Right ventricle myocardium inferior (tissue), 1 donor: Measurements from ENCODE around the gene SFSWAP. TPM values are rescaled to one million over a fixed set of nuclear protein-coding genes. Genes with fewer than 3 reads are reported as not detected.
A peak's percentile ranks its signal among the peaks of the same experiment; 100 is the strongest.

Experiments used
- ATAC-seq: fragments of 200-7000 bp; cut with Tn5 transposase; one replicate; pipeline ENCODE4 v1.9.1; 2020; ENCODE audit warnings: mild to moderate bottlenecking, moderate library complexity
- DNase-seq: peaks from one replicate; pipeline ENCODE4 v3.0.0; 2021; ENCODE audit errors: missing footprints
- intact Hi-C: fragments of 100-400 bp; cut with DNase I; formaldehyde crosslinking; loops from one replicate; pipeline ENCODE4 v1.11.0; 2022
- total RNA-seq: library from RNA; stranded (reverse); fragmentation: NEBNext Ultra II Directional; extraction: Animal tissue kit (Norgen Biotek cat#: 25700); gene quantifications from one replicate; pipeline ENCODE4 v1.2.1, GENCODE V29; 2021
- donor health status: DM: no; HTN: yes; CAD: no; lungs with severe emphysema.

SFSWAP gene
- total RNA-seq, 1 donor from 2014 or later = 19.4 TPM

GRCh38 chr12:131834798-131835615 lies 124.1 kb downstream of the SFSWAP start:
- DNase-seq = peak; percentile 57
- intact Hi-C loops = loop anchor here (5.0 to 10.0 kb wide), 2 partner anchors 120 to 167 kb away; no protein-coding TSS in a partner anchor
- ATAC-seq = no peak

- peak; percentile 4 for DNase-seq
- no peak for ATAC-seq
- intact Hi-C loops = loop anchor here (5.0 to 10.0 kb wide), 2 partner anchors 119 to 167 kb away; no protein-coding TSS in a partner anchor
Observed at GRCh38 chr12:131835616-131836171, 124.8 kb downstream of the SFSWAP start.

- DNase-seq = peak; percentile 45
- no peak for ATAC-seq
- intact Hi-C loops = loop anchor here (5.0 to 10.0 kb wide), 2 partner anchors 119 to 166 kb away; no protein-coding TSS in a partner anchor
Observed at GRCh38 chr12:131836193-131836592, 125.3 kb downstream of the SFSWAP start.

- no peak for ATAC-seq
- peak; percentile 42 for DNase-seq
- intact Hi-C loops = loop anchor here (5.0 to 10.0 kb wide), 2 partner anchors 118 to 165 kb away; no protein-coding TSS in a partner anchor
Observed at GRCh38 chr12:131836714-131837397, 126.0 kb downstream of the SFSWAP start.

GRCh38 chr12:131840643-131841416 lies 129.9 kb downstream of the SFSWAP start:
- ATAC-seq = no peak
- DNase-seq = no peak
- intact Hi-C loops = no loop called here

GRCh38 chr12:131841547-131841946 lies 130.7 kb downstream of the SFSWAP start:
- ATAC-seq = no peak
- intact Hi-C loops = no loop called here
- DNase-seq = no peak

- DNase-seq (no peak), ATAC-seq (no peak)
- intact Hi-C loops = no loop called here
Observed at GRCh38 chr12:131842169-131842568, 131.3 kb downstream of the SFSWAP start.

GRCh38 chr12:131843527-131843926 lies 132.6 kb downstream of the SFSWAP start:
- ATAC-seq = no peak
- intact Hi-C loops = no loop called here
- DNase-seq = no peak

- intact Hi-C loops = no loop called here
- no peak for ATAC-seq
- no peak for DNase-seq
Observed at GRCh38 chr12:131844140-131844539, 133.2 kb downstream of the SFSWAP start.

GRCh38 chr12:131844656-131845055 lies 133.8 kb downstream of the SFSWAP start:
- intact Hi-C loops = no loop called here
- ATAC-seq = no peak
- DNase-seq = no peak

GRCh38 chr12:131845121-131845520 lies 134.2 kb downstream of the SFSWAP start:
- DNase-seq = no peak
- intact Hi-C loops = no loop called here
- ATAC-seq = no peak

GRCh38 chr12:131847456-131847855 lies 136.6 kb downstream of the SFSWAP start:
- no peak for ATAC-seq
- DNase-seq = no peak
- intact Hi-C loops = no loop called here

- intact Hi-C loops = no loop called here
- DNase-seq (no peak), ATAC-seq (no peak)
Observed at GRCh38 chr12:131848753-131849152, 137.9 kb downstream of the SFSWAP start.

Other genes starting within 250 kb of the SFSWAP start
- 0.73 TPM for gene MMP17, start 117.3 kb downstream of the SFSWAP start, total RNA-seq
- 49.3 TPM for gene ULK1, start 183.5 kb downstream of the SFSWAP start, total RNA-seq
- gene PUS1, start 218.2 kb downstream of the SFSWAP start, total RNA-seq = 9.4 TPM
- gene EP400, start 238.9 kb downstream of the SFSWAP start, total RNA-seq = 13.9 TPM